Natural killer cell (primary cell): ENCODE measurements around the gene CRTC1. TPM values are rescaled to one million over a fixed set of nuclear protein-coding genes. Genes with fewer than 3 reads are reported as not detected.

Experiments
- ATAC-seq, 3 donors: fragments of 150-1000 bp in 2 of 3; fragments of 200-7000 bp in 1 of 3; cut with Tn5 transposase; 1 replicate in 1 of 3; 2 replicates in 2 of 3; pipeline ENCODE4 v1.10.0; 2021; ENCODE audit warnings: mild to moderate bottlenecking in 2 of 3, moderate library complexity in 2 of 3
- DNase-seq, 2 donors: peaks; one replicate each; pipeline versions ENCODE4 v3.0.0 to v3.0.0-alpha.2; 2013 to 2021; ENCODE audit warnings: mixed read lengths in 1 of 2
- H3K27ac ChIP-seq: one replicate; pipeline ENCODE4 v1.5.1; 2013; ENCODE audit warnings: mild to moderate bottlenecking, low read length
- H3K27me3 ChIP-seq: one replicate; pipeline ENCODE4 v1.6.1; 2013; ENCODE audit warnings: low read length; ENCODE audit not compliant: control insufficient read depth, insufficient read depth
- H3K36me3 ChIP-seq: one replicate; pipeline ENCODE4 v1.6.1; 2013; ENCODE audit warnings: low read length; ENCODE audit not compliant: control insufficient read depth, insufficient read depth
- H3K4me1 ChIP-seq: one replicate; pipeline ENCODE4 v1.6.1; 2013; ENCODE audit warnings: low read length; ENCODE audit not compliant: control insufficient read depth, insufficient read depth
- H3K4me3 ChIP-seq: one replicate; pipeline ENCODE4 v1.5.1; 2013; ENCODE audit warnings: low read length
- H3K9me3 ChIP-seq: one replicate; pipeline ENCODE4 v1.6.1; 2013; ENCODE audit warnings: low read length; ENCODE audit not compliant: control insufficient read depth, insufficient read depth
- H3K27ac Mint-ChIP-seq, 2 donors: one replicate each; pipeline ENCODE4 v1.8.0; 2022; ENCODE audit warnings: mild to moderate bottlenecking in 2 of 2, mixed read lengths in 2 of 2, moderate library complexity in 1 of 2
- H3K27me3 Mint-ChIP-seq, 2 donors: one replicate each; pipeline ENCODE4 v1.8.0; 2022; ENCODE audit warnings: low read depth in 2 of 2, mixed read lengths in 2 of 2
- H3K36me3 Mint-ChIP-seq: one replicate; pipeline ENCODE4 v1.8.0; 2022; ENCODE audit warnings: mixed read lengths
- H3K4me1 Mint-ChIP-seq, 2 donors: one replicate each; pipeline ENCODE4 v1.8.0; 2022; ENCODE audit warnings: mixed read lengths in 2 of 2
- H3K4me3 Mint-ChIP-seq: one replicate; pipeline ENCODE4 v1.8.0; 2022; ENCODE audit warnings: mild to moderate bottlenecking, moderate library complexity, mixed read lengths
- H3K9me3 Mint-ChIP-seq, 2 donors: one replicate each; pipeline ENCODE4 v1.8.0; 2022; ENCODE audit warnings: mixed read lengths in 2 of 2
- CTCF ChIP-seq: fragments of 200-600 bp; IDR thresholded peaks from one replicate; pipeline ENCODE4 v1.8.0; 2022; ENCODE audit warnings: antibody characterized with exemption
- WGBS: methylation state at CpG from one replicate; pipeline ENCODE4 v1.1.7; 2013; ENCODE audit warnings: missing lambda C conversion rate; ENCODE audit not compliant: insufficient coverage; 5-methylcytosine and 5-hydroxymethylcytosine counted together
- intact Hi-C: fragments of 100-400 bp; cut with micrococcal nuclease; formaldehyde crosslinking; loops from one replicate; pipeline ENCODE4 v1.14.2; 2022
- total RNA-seq, 4 donors: library from RNA; stranded (reverse); fragments of 120-200 nt in 1 of 4; gene quantifications; one replicate each; pipeline versions ENCODE4 v1.2.3 to v1.2.4, GENCODE V29; 2013 to 2022

CRTC1 gene
- total RNA-seq, 3 donors from 2014 or later (not counting 1 experiment from before 2014, with no cell fraction given): 14.1 to 17.0 (median 14.3) TPM

- DNase-seq: no peak
- no peaks in the 10 kb centered on the region for H3K9me3 ChIP-seq
- H3K27me3 Mint-ChIP-seq: no peaks in the 10 kb centered on the region
- intact Hi-C loops: no loop called here
- peaks cover 10% of the 10 kb centered on the region for H3K4me1 ChIP-seq
- no peaks in the 10 kb centered on the region for H3K27me3 ChIP-seq
- 89% methylated on average over 4 of the region's 4 CpGs for WGBS
- H3K4me3 Mint-ChIP-seq: no peak overlapping the region
- H3K27ac ChIP-seq: no peak overlapping the region
- H3K4me1 Mint-ChIP-seq: peaks cover 26 to 48% of the 10 kb centered on the region in 2 donors
- no peak for ATAC-seq
- H3K27ac Mint-ChIP-seq: peak overlapping the region in 1 of 2 donors; percentile 10
- peaks cover 3% of the 10 kb centered on the region for H3K36me3 ChIP-seq
- H3K9me3 Mint-ChIP-seq: peaks cover 0 to 4% of the 10 kb centered on the region in 2 donors
- TF ChIP-seq CTCF: no peak
- H3K4me3 ChIP-seq: no peak overlapping the region
- no peaks in the 10 kb centered on the region for H3K36me3 Mint-ChIP-seq
Observed at GRCh38 chr19:18658366-18658855, 25.1 kb upstream of the CRTC1 start.

GRCh38 chr19:18659281-18660050 lies 24.0 kb upstream of the CRTC1 start:
- DNase-seq (no peak), ATAC-seq (peak in 1 of 3 donors; percentile 39)
- Histone ChIP-seq H3K36me3 (peaks cover 3% of the 10 kb centered on the region), H3K27me3 (no peaks in the 10 kb centered on the region), H3K4me1 (peaks cover 15% of the 10 kb centered on the region), H3K4me3 (no peak overlapping the region), H3K27ac (no peak overlapping the region), H3K9me3 (no peaks in the 10 kb centered on the region)
- H3K4me3 Mint-ChIP-seq: no peak overlapping the region
- no peaks in the 10 kb centered on the region for H3K36me3 Mint-ChIP-seq
- 52% methylated on average over 30 of the region's 30 CpGs for WGBS
- no peak for TF ChIP-seq CTCF
- intact Hi-C loops: no loop called here
- no peaks in the 10 kb centered on the region for H3K27me3 Mint-ChIP-seq
- peaks cover 0 to under 1% of the 10 kb centered on the region in 2 donors for H3K9me3 Mint-ChIP-seq
- peak overlapping the region in 1 of 2 donors; percentile 10 for H3K27ac Mint-ChIP-seq
- peaks cover 26 to 49% of the 10 kb centered on the region in 2 donors for H3K4me1 Mint-ChIP-seq

GRCh38 chr19:18660051-18660910 lies 23.2 kb upstream of the CRTC1 start:
- Histone ChIP-seq H3K27ac (no peak overlapping the region), H3K4me1 (peaks cover 15% of the 10 kb centered on the region), H3K36me3 (peaks cover 3% of the 10 kb centered on the region), H3K4me3 (no peak overlapping the region), H3K9me3 (no peaks in the 10 kb centered on the region), H3K27me3 (no peaks in the 10 kb centered on the region)
- ATAC-seq (no peak), DNase-seq (no peak)
- no peaks in the 10 kb centered on the region for H3K27me3 Mint-ChIP-seq
- WGBS: 95% methylated on average over 37 of the region's 37 CpGs
- no peak overlapping the region for H3K4me3 Mint-ChIP-seq
- intact Hi-C loops: no loop called here
- no peaks in the 10 kb centered on the region for H3K9me3 Mint-ChIP-seq
- no peak for TF ChIP-seq CTCF
- no peaks in the 10 kb centered on the region for H3K36me3 Mint-ChIP-seq
- no peak overlapping the region for H3K27ac Mint-ChIP-seq
- peaks cover 26 to 46% of the 10 kb centered on the region in 2 donors for H3K4me1 Mint-ChIP-seq
